Neural cell (in vitro differentiated cells): ENCODE results near the gene ZNF565. TPM values are rescaled to one million over a fixed set of nuclear protein-coding genes. Genes with fewer than 3 reads are reported as not detected.

Source experiments
- H2AFZ ChIP-seq: fragments of 200-600, 300-800 bp; sonication (generic), shearing (Covaris generic); 2 replicates; pipeline ENCODE4 v1.6.0; 2014; ENCODE audit warnings: low read depth, mild to moderate bottlenecking, antibody characterized with exemption, low read length, moderate library complexity
- H3F3A ChIP-seq: fragments of 200-600 bp; shearing (Covaris generic); 2 replicates; pipeline ENCODE4 v1.6.1; 2016; ENCODE audit warnings: mild to moderate bottlenecking, moderate library complexity, mixed read lengths, antibody characterized with exemption, low read length; ENCODE audit not compliant: insufficient read depth, poor library complexity, severe bottlenecking
- H3K27ac ChIP-seq: fragments of 200-600, 300-800 bp; sonication (generic), shearing (Covaris generic); 2 replicates; pipeline ENCODE4 v1.5.1; 2014; ENCODE audit warnings: mild to moderate bottlenecking, low read length, moderate library complexity
- H3K27me3 ChIP-seq: fragments of 300-800, 200-600 bp; sonication (generic), shearing (Covaris generic); 2 replicates; pipeline ENCODE4 v1.6.0; 2014; ENCODE audit warnings: mild to moderate bottlenecking, low read depth, low read length, moderate library complexity; ENCODE audit not compliant: insufficient read depth
- H3K36me3 ChIP-seq: fragments of 300-800, 200-600 bp; sonication (generic), shearing (Covaris generic); 2 replicates; pipeline ENCODE4 v1.5.1; 2014; ENCODE audit warnings: mild to moderate bottlenecking, antibody characterized with exemption, low read length, moderate library complexity; ENCODE audit not compliant: insufficient read depth
- H3K4me2 ChIP-seq: fragments of 300-800, 200-600 bp; sonication (generic), shearing (Covaris generic); 2 replicates; pipeline ENCODE4 v1.6.0; 2014; ENCODE audit warnings: mild to moderate bottlenecking, low read length
- H3K4me3 ChIP-seq: fragments of 300-800, 200-600 bp; sonication (generic), shearing (Covaris generic); 2 replicates; pipeline ENCODE4 v1.5.1; 2014; ENCODE audit warnings: mild to moderate bottlenecking, low read length, moderate library complexity
- H3K79me2 ChIP-seq: fragments of 200-600 bp; shearing (Covaris generic); replicated peaks from 2 replicates; pipeline ENCODE4 v1.6.0; 2014; ENCODE audit warnings: mild to moderate bottlenecking, low read length, moderate library complexity; ENCODE audit not compliant: insufficient read depth
- H3K9ac ChIP-seq: fragments of 300-800, 200-600 bp; sonication (generic), shearing (Covaris generic); 2 replicates; pipeline ENCODE4 v1.6.1; 2016; ENCODE audit warnings: mild to moderate bottlenecking, low read length, mixed read lengths
- H3K9me2 ChIP-seq: fragments of 200-600 bp; shearing (Covaris generic); 2 replicates; pipeline ENCODE4 v1.6.1; 2016; ENCODE audit warnings: mild to moderate bottlenecking, low read length, mixed read lengths; ENCODE audit not compliant: insufficient read depth
- H3K9me3 ChIP-seq: fragments of 200-600, 300-800 bp; sonication (generic), shearing (Covaris generic); 2 replicates; pipeline ENCODE4 v1.6.1; 2016; ENCODE audit warnings: mild to moderate bottlenecking, mixed run types, low read length, moderate library complexity, mixed read lengths
- H4K20me1 ChIP-seq: fragments of 200-600 bp; shearing (Covaris generic); 2 replicates; pipeline ENCODE4 v1.6.1; 2016; ENCODE audit warnings: mild to moderate bottlenecking, mixed run types; ENCODE audit not compliant: insufficient read depth
- CTCF ChIP-seq: fragments of 450-650 bp; IDR thresholded peaks from 2 replicates; pipeline ENCODE4 v1.5.1; 2014; ENCODE audit warnings: antibody characterized with exemption, mild to moderate bottlenecking, moderate library complexity; ENCODE audit not compliant: poor library complexity, severe bottlenecking
- EP300 ChIP-seq: fragments of 450-650 bp; conservative IDR thresholded peaks from 2 replicates; pipeline ENCODE4 v1.6.1; 2014; ENCODE audit warnings: antibody characterized with exemption, mild to moderate bottlenecking, moderate library complexity; ENCODE audit not compliant: poor library complexity, severe bottlenecking
- EZH2 ChIP-seq: fragments of 200-600, 300-800 bp; shearing (Covaris generic), sonication (generic); IDR thresholded peaks from 2 replicates; pipeline ENCODE4 v1.6.1; 2014; ENCODE audit warnings: antibody characterized with exemption, low read length, borderline replicate concordance, mild to moderate bottlenecking; ENCODE audit not compliant: insufficient read depth, poor library complexity, severe bottlenecking
- MXI1 ChIP-seq: fragments of 450-650 bp; conservative IDR thresholded peaks from 2 replicates; pipeline ENCODE4 v1.6.1; 2014; ENCODE audit warnings: antibody characterized with exemption, mild to moderate bottlenecking; ENCODE audit not compliant: poor library complexity, severe bottlenecking
- POLR2AphosphoS5 ChIP-seq: IDR thresholded peaks from 2 replicates; pipeline ENCODE4 v1.6.1; 2012
- RAD21 ChIP-seq: fragments of 450-650 bp; conservative IDR thresholded peaks from 2 replicates; pipeline ENCODE4 v1.6.1; 2014; ENCODE audit warnings: antibody characterized with exemption, mild to moderate bottlenecking, moderate library complexity
- SMC3 ChIP-seq: fragments of 450-650 bp; conservative IDR thresholded peaks from 2 replicates; pipeline ENCODE4 v1.6.1; 2014; ENCODE audit warnings: antibody characterized with exemption, mild to moderate bottlenecking, moderate library complexity; ENCODE audit not compliant: poor library complexity
- TAF1 ChIP-seq: IDR thresholded peaks from 2 replicates; pipeline ENCODE4 v1.6.1; 2012; ENCODE audit warnings: low read depth
- polyA plus RNA-seq: library from polyadenylated mRNA; depleted of rRNA; stranded (reverse); fragments of >200 nt; gene quantifications from 2 replicates; pipeline ENCODE4 v1.2.3, GENCODE V29; 2014
- TF ChIP-seq, protein P1 (sequence below): IDR thresholded peaks from 2 replicates; pipeline ENCODE4 v1.6.1; 2012; ENCODE audit warnings: borderline replicate concordance

Gene ZNF565
- polyA plus RNA-seq, 1 donor from 2014 or later, result 9.4 TPM

GRCh38 chr19:36152352-36153091 lies 61.9 kb downstream of the ZNF565 start, which contains the start of gene COX7A1:
Gene COX7A1, minus strand, starts transcription at chr19:36152447. Its CDS starts 40 bp downstream, at chr19:36152407.
- H3K9me3 ChIP-seq, result no peaks in the 10 kb centered on the region
- no peaks in the 10 kb centered on the region for H3K9me2 ChIP-seq
- H3K4me3 ChIP-seq, result no peak within 1 kb of the TSS
- no peak within 1 kb of the TSS for H3K4me2 ChIP-seq
- no peaks in the 10 kb centered on the region for H3K36me3 ChIP-seq
- TF ChIP-seq TAF1, result no peak
- TF ChIP-seq EP300, result no peak
- TF ChIP-seq, protein P1, sequence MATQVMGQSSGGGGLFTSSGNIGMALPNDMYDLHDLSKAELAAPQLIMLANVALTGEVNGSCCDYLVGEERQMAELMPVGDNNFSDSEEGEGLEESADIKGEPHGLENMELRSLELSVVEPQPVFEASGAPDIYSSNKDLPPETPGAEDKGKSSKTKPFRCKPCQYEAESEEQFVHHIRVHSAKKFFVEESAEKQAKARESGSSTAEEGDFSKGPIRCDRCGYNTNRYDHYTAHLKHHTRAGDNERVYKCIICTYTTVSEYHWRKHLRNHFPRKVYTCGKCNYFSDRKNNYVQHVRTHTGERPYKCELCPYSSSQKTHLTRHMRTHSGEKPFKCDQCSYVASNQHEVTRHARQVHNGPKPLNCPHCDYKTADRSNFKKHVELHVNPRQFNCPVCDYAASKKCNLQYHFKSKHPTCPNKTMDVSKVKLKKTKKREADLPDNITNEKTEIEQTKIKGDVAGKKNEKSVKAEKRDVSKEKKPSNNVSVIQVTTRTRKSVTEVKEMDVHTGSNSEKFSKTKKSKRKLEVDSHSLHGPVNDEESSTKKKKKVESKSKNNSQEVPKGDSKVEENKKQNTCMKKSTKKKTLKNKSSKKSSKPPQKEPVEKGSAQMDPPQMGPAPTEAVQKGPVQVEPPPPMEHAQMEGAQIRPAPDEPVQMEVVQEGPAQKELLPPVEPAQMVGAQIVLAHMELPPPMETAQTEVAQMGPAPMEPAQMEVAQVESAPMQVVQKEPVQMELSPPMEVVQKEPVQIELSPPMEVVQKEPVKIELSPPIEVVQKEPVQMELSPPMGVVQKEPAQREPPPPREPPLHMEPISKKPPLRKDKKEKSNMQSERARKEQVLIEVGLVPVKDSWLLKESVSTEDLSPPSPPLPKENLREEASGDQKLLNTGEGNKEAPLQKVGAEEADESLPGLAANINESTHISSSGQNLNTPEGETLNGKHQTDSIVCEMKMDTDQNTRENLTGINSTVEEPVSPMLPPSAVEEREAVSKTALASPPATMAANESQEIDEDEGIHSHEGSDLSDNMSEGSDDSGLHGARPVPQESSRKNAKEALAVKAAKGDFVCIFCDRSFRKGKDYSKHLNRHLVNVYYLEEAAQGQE, result no peak
- TF ChIP-seq POLR2AphosphoS5, result no peak
- TF ChIP-seq MXI1, result no peak
- TF ChIP-seq SMC3, result no peak
- TF ChIP-seq CTCF, result no peak
- no peak for TF ChIP-seq EZH2
- TF ChIP-seq RAD21, result no peak
- no peak within 1 kb of the TSS for H3K9ac ChIP-seq
- no peaks in the 10 kb centered on the region for H4K20me1 ChIP-seq
- no peaks in the 10 kb centered on the region for H3K27me3 ChIP-seq
- no peak within 1 kb of the TSS for H2AFZ ChIP-seq
- no peak within 1 kb of the TSS for H3K27ac ChIP-seq
- no peaks in the 10 kb centered on the region for H3K79me2 ChIP-seq
- H3F3A ChIP-seq, result no peaks in the 10 kb centered on the region

DNA sequence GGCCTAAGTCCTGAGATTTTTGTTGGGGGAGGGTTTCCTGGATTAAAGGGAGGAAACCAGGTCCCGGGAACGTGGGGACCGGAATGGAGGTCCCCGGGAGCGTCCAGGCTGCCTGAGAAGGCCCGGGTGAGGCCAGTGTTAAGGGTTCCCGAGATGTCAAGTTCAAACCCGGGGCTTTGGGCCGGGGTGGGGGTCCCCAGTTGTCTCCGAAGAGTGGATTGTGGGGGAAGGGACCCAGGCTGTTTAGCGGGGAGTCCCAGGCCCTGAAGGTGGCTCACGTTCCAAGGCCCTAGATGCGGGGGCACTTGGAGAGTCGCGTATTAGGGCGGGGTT lies 62.5 kb downstream of the ZNF565 start:
- H3K9me3 ChIP-seq, result no peaks in the 10 kb centered on the region
- no peaks in the 10 kb centered on the region for H3K27me3 ChIP-seq
- H3K27ac ChIP-seq, result no peak overlapping the region
- H3K4me3 ChIP-seq, result no peak overlapping the region
- no peaks in the 10 kb centered on the region for H3K9me2 ChIP-seq
- H3K79me2 ChIP-seq, result no peaks in the 10 kb centered on the region
- no peak overlapping the region for H3K4me2 ChIP-seq
- H4K20me1 ChIP-seq, result no peaks in the 10 kb centered on the region
- H3F3A ChIP-seq, result no peaks in the 10 kb centered on the region
- TF ChIP-seq POLR2AphosphoS5 (no peak), EZH2 (no peak), CTCF (no peak), EP300 (no peak), RAD21 (no peak), TAF1 (no peak)
- TF ChIP-seq, protein P1, result no peak
- H3K9ac ChIP-seq, result no peak overlapping the region
- no peaks in the 10 kb centered on the region for H3K36me3 ChIP-seq
- no peak overlapping the region for H2AFZ ChIP-seq
